PC-3 (cell line): ENCODE results near the gene FMNL2. TPM values are rescaled to one million over a fixed set of nuclear protein-coding genes. Genes with fewer than 3 reads are reported as not detected.
A peak's percentile ranks its signal among the peaks of the same experiment; 100 is the strongest.

ENCODE experiments used
- ATAC-seq: fragments of 200-7000 bp; cut with Tn5 transposase; 2 replicates; pipeline ENCODE4 v1.9.1; 2020; ENCODE audit warnings: mild to moderate bottlenecking, moderate library complexity
- BruUV-seq: library from RNA; stranded (reverse); fragments of 400-500 nt; replicated peaks from 2 replicates; lab custom pipeline; 2021; lab: Mats Ljungman, UMichigan
- CTCF ChIA-PET: fragments of 300-600 bp; sonication (Branson Sonifier 250); formaldehyde crosslinking; loops from one replicate; lab custom pipeline; 2022; ENCODE audit warnings: antibody characterized with exemption; lab: Charles Lee
- POLR2A ChIA-PET: fragments of 300-600 bp; sonication (Branson Sonifier 250); formaldehyde crosslinking; loops from one replicate; lab custom pipeline; 2022; ENCODE audit warnings: antibody characterized with exemption; ENCODE audit not compliant: unreplicated experiment; lab: Charles Lee
- DNase-seq: peaks from one replicate; pipeline ENCODE4 v3.0.0-alpha.2; 2015
- H2AFZ ChIP-seq: fragments of 300-600 bp; sonication (generic); 2 replicates; pipeline ENCODE4 v1.6.0; 2016; ENCODE audit warnings: antibody characterized with exemption, low read length
- H3F3A ChIP-seq: fragments of 300-600 bp; sonication (generic); one replicate; pipeline ENCODE4 v1.6.0; 2017; ENCODE audit warnings: antibody characterized with exemption, low read length, control low read depth, mild to moderate bottlenecking; ENCODE audit not compliant: unreplicated experiment
- H3K27ac ChIP-seq: fragments of 300-600 bp; sonication (generic); 2 replicates; pipeline ENCODE4 v1.5.1; 2016; ENCODE audit warnings: mild to moderate bottlenecking, low read length
- H3K27me3 ChIP-seq: fragments of 300-600 bp; sonication (generic); 2 replicates; pipeline ENCODE4 v1.6.1; 2016; ENCODE audit warnings: low read length, mixed read lengths
- H3K36me3 ChIP-seq: fragments of 300-600 bp; sonication (generic); 2 replicates; pipeline ENCODE4 v1.6.1; 2016; ENCODE audit warnings: low read depth, mixed run types, low read length, mixed read lengths
- H3K4me1 ChIP-seq: fragments of 300-600 bp; sonication (generic); 2 replicates; pipeline ENCODE4 v1.5.1; 2016; ENCODE audit warnings: low read length; ENCODE audit not compliant: insufficient read depth
- H3K4me2 ChIP-seq: fragments of 300-600 bp; sonication (generic); 2 replicates; pipeline ENCODE4 v1.6.0; 2016; ENCODE audit warnings: low read length
- H3K4me3 ChIP-seq: fragments of 300-600 bp; sonication (generic); 2 replicates; pipeline ENCODE4 v1.5.1; 2016; ENCODE audit warnings: mild to moderate bottlenecking, low read length, mixed read lengths
- H3K79me2 ChIP-seq: fragments of 300-600 bp; sonication (generic); 2 replicates; pipeline ENCODE4 v1.6.1; 2017; ENCODE audit warnings: low read length, mixed read lengths
- H3K9ac ChIP-seq: fragments of 300-600 bp; sonication (generic); 2 replicates; pipeline ENCODE4 v1.6.0; 2016; ENCODE audit warnings: mild to moderate bottlenecking, low read length
- H3K9me2 ChIP-seq: fragments of 300-600 bp; sonication (generic); replicated peaks from 2 replicates; pipeline ENCODE4 v1.6.1; 2016; ENCODE audit warnings: mixed run types, low read length, mixed read lengths
- H3K9me3 ChIP-seq: fragments of 300-600 bp; sonication (generic); 2 replicates; pipeline ENCODE4 v1.6.1; 2016; ENCODE audit warnings: low read length, mixed read lengths
- H4K20me1 ChIP-seq: fragments of 300-600 bp; sonication (generic); 2 replicates; pipeline ENCODE4 v1.6.1; 2016; ENCODE audit warnings: low read length, mixed read lengths
- CTCF ChIP-seq: fragments of 300-600 bp; sonication (generic); conservative IDR thresholded peaks from 2 replicates; pipeline ENCODE4 v1.5.1; 2017; ENCODE audit warnings: antibody characterized with exemption, low read depth, mild to moderate bottlenecking, low read length
- EZH2 ChIP-seq: fragments of 300-600 bp; sonication (generic); IDR thresholded peaks from one replicate; pipeline ENCODE4 v1.6.1; 2017; ENCODE audit warnings: antibody characterized with exemption, mild to moderate bottlenecking, low read length; ENCODE audit not compliant: unreplicated experiment
- EZH2phosphoT487 ChIP-seq: fragments of 300-600 bp; sonication (generic); IDR thresholded peaks from 2 replicates; pipeline ENCODE4 v1.6.1; 2018; ENCODE audit warnings: mild to moderate bottlenecking, antibody characterized with exemption, low read length, borderline replicate concordance
- intact Hi-C: fragments of 100-400 bp; cut with micrococcal nuclease; formaldehyde crosslinking; loops from 2 replicates; pipeline ENCODE4 v1.9.0; 2023
- total RNA-seq: library from RNA; depleted of rRNA; stranded (reverse); fragments of >200 nt; gene quantifications from 2 replicates; pipeline ENCODE4 v1.2.3, GENCODE V29; 2014

The FMNL2 gene
- total RNA-seq, 1 experiment from 2014 or later, result 15.8 TPM

- Histone ChIP-seq H3K4me1 (peaks cover 59% of the 10 kb centered on the region), H3K79me2 (no peaks in the 10 kb centered on the region), H3K27ac (peak overlapping the region; percentile 47), H3K9ac (no peak overlapping the region), H3K9me2 (no peaks in the 10 kb centered on the region), H3K4me3 (no peak overlapping the region), H3F3A (no peaks in the 10 kb centered on the region), H3K4me2 (peak overlapping the region; percentile 18; the same call in 1 of the 2 replicates), H3K9me3 (no peaks in the 10 kb centered on the region), H3K27me3 (no peaks in the 10 kb centered on the region), H2AFZ (no peak overlapping the region), H4K20me1 (no peaks in the 10 kb centered on the region), H3K36me3 (0 out of 2 replicates have a peak, but pooled peaks cover 5% of the 10 kb centered on the region)
- POLR2A ChIA-PET, result no interaction called here
- CTCF ChIA-PET, result no interaction called here
- no TSS peak for BruUV-seq
- intact Hi-C loops, result loop anchor here (2.0 to 5.0 kb wide), 2 partner anchors 68 to 381 kb away; partner anchors contain the start of gene STAM2
- TF ChIP-seq EZH2 (no peak), CTCF (no peak), EZH2phosphoT487 (no peak)
- DNase-seq (peak; percentile 72), ATAC-seq (peak; percentile 8; the same call in 1 of the 2 replicates)
These were observed 223.4 kb downstream of the FMNL2 start for GRCh38 chr2:152558158-152558984.

DNA sequence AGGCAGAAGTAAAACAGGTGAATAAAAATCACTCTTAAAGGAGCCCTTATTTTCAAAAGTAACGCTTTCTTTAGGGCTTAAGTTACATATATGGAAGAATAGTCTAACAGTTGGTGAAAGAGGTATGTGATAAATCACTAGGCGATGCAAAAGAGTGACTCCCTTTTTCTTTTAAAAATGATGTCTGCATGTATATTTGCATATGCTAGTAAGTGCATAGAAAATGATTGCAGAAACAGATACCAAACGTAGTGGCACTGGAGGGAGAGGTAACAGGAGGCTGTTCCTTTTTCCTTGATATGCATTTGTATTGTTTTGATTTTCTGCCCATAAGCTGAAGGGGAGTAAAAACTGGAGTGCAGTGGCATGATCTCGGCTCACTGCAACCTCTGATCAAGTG, 224.0 kb downstream of the FMNL2 start:
- no peak for TF ChIP-seq EZH2
- TF ChIP-seq EZH2phosphoT487, result no peak
- no peak for TF ChIP-seq CTCF
- Histone ChIP-seq H3K9me2 (no peaks in the 10 kb centered on the region), H4K20me1 (no peaks in the 10 kb centered on the region), H3K27ac (no peak overlapping the region), H3K9ac (no peak overlapping the region), H3K4me1 (peaks cover 59% of the 10 kb centered on the region), H3K4me3 (no peak overlapping the region), H3K4me2 (no peak overlapping the region), H3K9me3 (no peaks in the 10 kb centered on the region), H3K79me2 (no peaks in the 10 kb centered on the region), H2AFZ (no peak overlapping the region), H3K27me3 (no peaks in the 10 kb centered on the region), H3K36me3 (0 out of 2 replicates have a peak, but pooled peaks cover 5% of the 10 kb centered on the region), H3F3A (no peaks in the 10 kb centered on the region)
- ATAC-seq (no peak), DNase-seq (no peak)
- POLR2A ChIA-PET, result no interaction called here
- intact Hi-C loops, result loop anchor here (2.0 to 5.0 kb wide), 2 partner anchors 68 to 382 kb away; partner anchors contain the start of gene STAM2
- no TSS peak for BruUV-seq
- CTCF ChIA-PET, result no interaction called here
